Body of pancreas (tissue), 4 donors: ENCODE data around the gene SRPK2. TPM values are rescaled to one million over a fixed set of nuclear protein-coding genes. Genes with fewer than 3 reads are reported as not detected.

Experiments used
- ATAC-seq: fragments of 150-250 bp; one replicate; pipeline ENCODE4 v1.9.1; 2016
- DNase-seq, 4 donors: peaks; one replicate each; pipeline ENCODE4 v3.0.0-alpha.2; 2019
- H3K27ac ChIP-seq, 4 donors: fragments of 200-600 bp; sonication (generic); 1 replicate in 3 of 4; 2 replicates in 1 of 4; pipeline versions ENCODE4 v1.5.1 to v1.6.1; 2016 to 2019; ENCODE audit warnings: mild to moderate bottlenecking in 1 of 4, mixed read lengths in 1 of 4, moderate library complexity in 1 of 4
- H3K27me3 ChIP-seq, 2 donors: fragments of 200-600 bp; sonication (generic); one replicate each; pipeline ENCODE4 v1.6.0; 2016; ENCODE audit warnings: mild to moderate bottlenecking in 1 of 2
- H3K36me3 ChIP-seq, 2 donors: fragments of 200-600 bp; sonication (generic); replicated peaks in 1 of 2; 2 replicates each; pipeline ENCODE4 v1.5.1; 2016; ENCODE audit warnings: low read depth in 2 of 2; ENCODE audit not compliant: insufficient read depth in 1 of 2
- H3K4me1 ChIP-seq: fragments of 200-600 bp; sonication (generic); one replicate; pipeline ENCODE4 v1.6.0; 2016
- H3K4me3 ChIP-seq, 2 donors: fragments of 200-600 bp; sonication (generic); 1 replicate in 1 of 2; 2 replicates in 1 of 2; pipeline ENCODE4 v1.5.1; 2016 to 2019
- H3K9me3 ChIP-seq, 3 donors: fragments of 200-600 bp; sonication (generic); 1 replicate in 2 of 3; 2 replicates in 1 of 3; pipeline ENCODE4 v1.5.1; 2016
- CTCF ChIP-seq, 7 experiments: fragments of 450-650 bp in 4 of 7; fragments of 200-600 bp in 3 of 7; sonication (generic) in 3 of 7; IDR thresholded peaks; one replicate each; pipeline ENCODE4 v1.5.1; 2016 to 2019; ENCODE audit warnings: antibody characterized with exemption in 7 of 7
- POLR2A ChIP-seq, 3 donors: fragments of 450-650 bp; IDR thresholded peaks; one replicate each; pipeline ENCODE4 v1.6.1; 2016; ENCODE audit warnings: antibody characterized with exemption in 3 of 3, mild to moderate bottlenecking in 2 of 3
- WGBS, 2 donors: methylation state at CpG; one replicate each; pipeline ENCODE4 v1.1.5; 2017; 5-methylcytosine and 5-hydroxymethylcytosine counted together
- intact Hi-C: fragments of 100-400 bp; cut with DNase I; formaldehyde crosslinking; loops from one replicate; pipeline ENCODE4 v1.15.1; 2023
- total RNA-seq, 2 donors: library from RNA; depleted of rRNA; stranded (reverse); fragments of >200 nt; gene quantifications; one replicate each; pipeline ENCODE4 v1.1.0, GENCODE V29; 2016

SRPK2 gene
- total RNA-seq, 2 donors from 2014 or later: 23.4 to 31.1 TPM

GRCh38 chr7:105136221-105136620 is 252.5 kb downstream of the SRPK2 start:
- Histone ChIP-seq H3K4me3 (no peak overlapping the region), H3K27ac (no peak overlapping the region), H3K27me3 (no peaks in the 10 kb centered on the region), H3K4me1 (no peaks in the 10 kb centered on the region), H3K36me3 (no peaks in the 10 kb centered on the region), H3K9me3 (no peaks in the 10 kb centered on the region)
- no peak for TF ChIP-seq POLR2A (IDR thresholded peaks at IDR 0.05)
- ATAC-seq (no peak), DNase-seq (no peak)
- 61 to 71% methylated on average over 3 of the region's 3 CpGs for WGBS, 2 donors
- intact Hi-C loops: no loop called here

GRCh38 chr7:105133986-105134655 is 254.6 kb downstream of the SRPK2 start:
- Histone ChIP-seq H3K27me3 (no peaks in the 10 kb centered on the region), H3K4me1 (no peaks in the 10 kb centered on the region), H3K4me3 (no peak overlapping the region), H3K9me3 (no peaks in the 10 kb centered on the region), H3K27ac (no peak overlapping the region), H3K36me3 (no peaks in the 10 kb centered on the region)
- ATAC-seq (no peak), DNase-seq (no peak)
- 83 to 90% methylated on average over 9 of the region's 9 CpGs for WGBS, 2 donors
- intact Hi-C loops: no loop called here
- TF ChIP-seq CTCF (IDR thresholded peaks at IDR 0.05): no peak
- no peak for TF ChIP-seq POLR2A (IDR thresholded peaks at IDR 0.05)

GRCh38 chr7:105133358-105133757 is 255.4 kb downstream of the SRPK2 start:
- intact Hi-C loops: no loop called here
- no peak overlapping the region for H3K4me3 ChIP-seq
- no peaks in the 10 kb centered on the region for H3K9me3 ChIP-seq
- H3K36me3 ChIP-seq: no peaks in the 10 kb centered on the region
- 90 to 91% methylated on average over 7 of the region's 7 CpGs for WGBS, 2 donors
- no peaks in the 10 kb centered on the region for H3K4me1 ChIP-seq
- TF ChIP-seq POLR2A (IDR thresholded peaks at IDR 0.05) (no peak), CTCF (IDR thresholded peaks at IDR 0.05) (no peak)
- no peaks in the 10 kb centered on the region for H3K27me3 ChIP-seq
- ATAC-seq: no peak
- DNase-seq: no peak
- H3K27ac ChIP-seq: no peak overlapping the region

GRCh38 chr7:105132835-105133234 is 255.9 kb downstream of the SRPK2 start:
- Histone ChIP-seq H3K9me3 (no peaks in the 10 kb centered on the region), H3K36me3 (no peaks in the 10 kb centered on the region), H3K4me1 (no peaks in the 10 kb centered on the region), H3K27ac (no peak overlapping the region), H3K27me3 (no peaks in the 10 kb centered on the region), H3K4me3 (no peak overlapping the region)
- 91 to 95% methylated on average over 10 of the region's 10 CpGs for WGBS, 2 donors
- intact Hi-C loops: no loop called here
- DNase-seq (no peak), ATAC-seq (no peak)
- TF ChIP-seq POLR2A (IDR thresholded peaks at IDR 0.05) (no peak), CTCF (IDR thresholded peaks at IDR 0.05) (no peak)

GRCh38 chr7:105132335-105132734 is 256.4 kb downstream of the SRPK2 start:
- no peak for ATAC-seq
- Histone ChIP-seq H3K4me1 (no peaks in the 10 kb centered on the region), H3K36me3 (no peaks in the 10 kb centered on the region), H3K4me3 (no peak overlapping the region), H3K9me3 (no peaks in the 10 kb centered on the region), H3K27ac (no peak overlapping the region), H3K27me3 (no peaks in the 10 kb centered on the region)
- TF ChIP-seq CTCF (IDR thresholded peaks at IDR 0.05) (no peak), POLR2A (IDR thresholded peaks at IDR 0.05) (no peak)
- no peak for DNase-seq
- intact Hi-C loops: no loop called here
- 97 to 100% methylated on average over 1 to 5 of the region's 5 CpGs for WGBS, 2 donors
